ENCODE measurements around the gene TEDC1. TPM values are rescaled to one million over a fixed set of nuclear protein-coding genes. Genes with fewer than 3 reads are reported as not detected.
A peak's percentile ranks its signal among the peaks of the same experiment; 100 is the strongest.

The TEDC1 gene
- total RNA-seq, 1 experiment from 2014 or later = 26.2 TPM

- no CpG with 5 or more reads among the region's 17 CpGs for WGBS (ENCODE audit: extremely low coverage, insufficient read length, low lambda C conversion rate)
- Histone ChIP-seq H3K23ac (ENCODE audit: insufficient read length, low read depth, low read length) (no peak overlapping the region), H3K9ac (ENCODE audit: extremely low read depth, insufficient read length, low read length) (no peak overlapping the region), H3K4me2 (ENCODE audit: insufficient read depth, insufficient read length, low read length) (no peak overlapping the region), H3K27me3 (ENCODE audit: insufficient read depth, low read length) (no peaks in the 10 kb centered on the region; the same call in 1 of the 2 replicates), H3K18ac (ENCODE audit: insufficient read length, low read depth, low read length) (no peak overlapping the region), H2BK5ac (ENCODE audit: insufficient read length, low read length) (no peak overlapping the region), H4K91ac (ENCODE audit: insufficient read length, low read depth, low read length) (no peak overlapping the region), H2AFZ (ENCODE audit: low read length) (no peak overlapping the region), H3K14ac (ENCODE audit: insufficient read depth, low read length) (no peak overlapping the region), H3K79me2 (ENCODE audit: insufficient read depth, low read length) (no peaks in the 10 kb centered on the region), H2BK12ac (ENCODE audit: insufficient read length, low read depth, low read length) (no peak overlapping the region), H3K79me1 (ENCODE audit: insufficient read depth, low read depth, low read length, poor library complexity, severe bottlenecking) (no peaks in the 10 kb centered on the region), H4K5ac (ENCODE audit: insufficient read length, low read depth, low read length) (no peak overlapping the region), H3K4ac (ENCODE audit: low read depth, low read length) (no peak overlapping the region), H2AK5ac (ENCODE audit: insufficient read length, low read length) (no peak overlapping the region), H2BK15ac (ENCODE audit: low read depth, low read length) (no peak overlapping the region), H3K23me2 (ENCODE audit: insufficient read length, low read depth, low read length, poor library complexity, severe bottlenecking) (peaks cover 2% of the 10 kb centered on the region), H3T11ph (ENCODE audit: low read length) (no peak overlapping the region), H2BK20ac (ENCODE audit: low read depth, low read length, poor library complexity, severe bottlenecking) (no peak overlapping the region), H3K4me1 (ENCODE audit: insufficient read depth, low read length) (no peaks in the 10 kb centered on the region), H4K8ac (replicated peaks; ENCODE audit: insufficient read length, low read depth, low read length) (no peak overlapping the region), H3K56ac (ENCODE audit: insufficient read length, low read depth, low read length) (no peak overlapping the region), H3K27ac (ENCODE audit: insufficient read length, low read depth, low read length) (no peak overlapping the region), H2BK120ac (ENCODE audit: low read depth, low read length, poor library complexity, severe bottlenecking) (no peak overlapping the region), H4K20me1 (ENCODE audit: control insufficient read depth, insufficient read depth, insufficient read length) (no peaks in the 10 kb centered on the region), H3K9me3 (ENCODE audit: control insufficient read depth, low read depth, low read length) (no peaks in the 10 kb centered on the region)
- Mint-ChIP-seq H3K27me3 (ENCODE audit: low read depth) (peaks cover 41% of the 10 kb centered on the region), H3K4me1 (no peaks in the 10 kb centered on the region), H3K4me3 (no peak overlapping the region), H3K9me3 (peaks cover 0 to 16% of the 10 kb centered on the region in 2 experiments; a peak in 3 of 5 replicates), H3K27ac (no peak overlapping the region; a peak in 1 of 7 replicates), H3K36me3 (ENCODE audit: insufficient read depth in 1 of 3, low read depth in 3 of 3) (no peaks in the 10 kb centered on the region; a peak in 1 of 7 replicates)
- no peak for TF ChIP-seq CTCF (conservative IDR thresholded peaks at IDR 0.05)
- peak; percentile 20 for DNase-seq
Observed at GRCh38 chr14:105507247-105507646, 16.2 kb downstream of the TEDC1 start.

All from H9 (cell line).